CD4-positive, CD25-positive, alpha-beta regulatory T cell (primary cell): ENCODE data around the gene GTPBP1. TPM values are rescaled to one million over a fixed set of nuclear protein-coding genes. Genes with fewer than 3 reads are reported as not detected.
A peak's percentile ranks its signal among the peaks of the same experiment; 100 is the strongest.

Experiments
- ATAC-seq, 2 donors: fragments of 150-1000 bp; cut with Tn5 transposase; one replicate each; pipeline ENCODE4 v1.10.0; 2021; ENCODE audit warnings: low read depth in 2 of 2, moderate number of reproducible peaks in 2 of 2, moderate library complexity in 1 of 2
- DNase-seq, 3 donors: peaks; one replicate each; pipeline versions ENCODE4 v3.0.0 to v3.0.0-alpha.2; 2012 to 2022; ENCODE audit warnings: mixed read lengths in 1 of 3
- H3K27ac ChIP-seq: one replicate; pipeline ENCODE4 v1.7.0; 2013; ENCODE audit warnings: mild to moderate bottlenecking, low read length; ENCODE audit not compliant: insufficient read depth, poor library complexity, severe bottlenecking
- H3K27me3 ChIP-seq: one replicate; pipeline ENCODE4 v1.7.0; 2013; ENCODE audit warnings: low read length; ENCODE audit not compliant: control insufficient read depth, insufficient read depth
- H3K36me3 ChIP-seq: one replicate; pipeline ENCODE4 v1.7.0; 2013; ENCODE audit warnings: mild to moderate bottlenecking, low read length, moderate library complexity; ENCODE audit not compliant: control insufficient read depth, insufficient read depth
- H3K4me1 ChIP-seq: 2 replicates; pipeline ENCODE4 v1.7.0; 2013; ENCODE audit warnings: mild to moderate bottlenecking, low read length; ENCODE audit not compliant: insufficient read depth, control insufficient read depth, poor library complexity, severe bottlenecking
- H3K4me3 ChIP-seq: one replicate; pipeline ENCODE4 v1.7.0; 2013; ENCODE audit warnings: low read depth, mild to moderate bottlenecking, low read length, moderate library complexity
- H3K9me3 ChIP-seq, 2 experiments: 1 replicate in 1 of 2; 2 replicates in 1 of 2; pipeline ENCODE4 v1.7.0; 2013; ENCODE audit warnings: low read length in 2 of 2, mild to moderate bottlenecking in 1 of 2, moderate library complexity in 1 of 2; ENCODE audit not compliant: control insufficient read depth in 2 of 2
- H3K27ac Mint-ChIP-seq, 3 donors: one replicate each; pipeline ENCODE4 v1.8.0; 2020 to 2022; ENCODE audit warnings: mild to moderate bottlenecking in 3 of 3, mixed read lengths in 3 of 3, moderate library complexity in 2 of 3
- H3K27me3 Mint-ChIP-seq: one replicate; pipeline ENCODE4 v1.8.0; 2022; ENCODE audit warnings: mild to moderate bottlenecking, mixed read lengths
- H3K36me3 Mint-ChIP-seq: one replicate; pipeline ENCODE4 v1.8.0; 2020; ENCODE audit warnings: mixed read lengths
- H3K4me1 Mint-ChIP-seq, 4 donors: one replicate each; pipeline ENCODE4 v1.8.0; 2020 to 2022; ENCODE audit warnings: mixed read lengths in 4 of 4, mild to moderate bottlenecking in 1 of 4
- H3K4me3 Mint-ChIP-seq, 4 donors: one replicate each; pipeline ENCODE4 v1.8.0; 2020 to 2022; ENCODE audit warnings: mild to moderate bottlenecking in 4 of 4, mixed read lengths in 4 of 4, moderate library complexity in 3 of 4
- H3K9me3 Mint-ChIP-seq, 7 donors: one replicate each; pipeline ENCODE4 v1.8.0; 2020 to 2022; ENCODE audit warnings: mixed read lengths in 7 of 7, mild to moderate bottlenecking in 3 of 7, moderate library complexity in 2 of 7
- polyA plus RNA-seq, 4 donors: library from polyadenylated mRNA; unstranded; fragments of 300-500 nt; fragmentation: Illumina TruSeq; gene quantifications; one replicate each; pipeline ENCODE4 v1.2.3, GENCODE V29; 2021
- total RNA-seq: library from RNA; stranded (reverse); gene quantifications from one replicate; pipeline ENCODE4 v1.2.3, GENCODE V29; 2022

GTPBP1 gene
- total and polyA plus RNA-seq, 5 donors from 2014 or later, result 25.4 to 285 (median 25.8) TPM

DNA sequence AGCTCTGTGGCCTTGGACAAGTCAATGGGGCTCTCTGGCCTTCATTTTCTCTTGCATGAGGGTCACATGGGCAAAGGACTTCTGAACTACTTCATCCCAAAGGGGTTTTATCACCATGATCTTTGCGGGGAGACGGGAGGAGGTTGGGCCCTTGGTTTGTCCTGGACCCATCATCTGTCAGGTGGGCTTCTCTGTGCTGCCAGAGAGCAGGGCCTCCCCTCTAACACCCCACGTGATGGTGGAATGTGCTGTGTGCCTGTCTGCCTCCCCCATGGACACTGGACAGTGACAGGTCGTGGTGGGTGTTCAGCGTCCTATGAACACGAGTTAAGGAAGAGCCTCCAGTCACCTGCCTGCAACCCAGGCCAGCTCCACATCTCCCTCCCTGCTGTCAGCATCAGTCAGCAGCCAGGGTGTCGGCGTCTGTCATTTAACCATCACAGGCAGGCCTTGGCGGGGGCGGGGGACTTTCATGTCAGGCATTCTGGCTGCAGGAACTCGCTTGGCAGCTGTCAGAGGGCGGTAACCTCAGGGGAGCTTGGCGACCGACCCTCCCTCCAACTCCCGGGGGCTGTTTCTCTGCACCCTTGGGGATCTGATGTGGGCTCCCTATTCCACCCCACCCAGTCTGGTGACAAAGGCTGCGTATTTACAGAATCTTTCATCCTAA lies 52.7 kb downstream of the GTPBP1 start:
- no peak for ATAC-seq
- H3K9me3 Mint-ChIP-seq, result peaks cover 0 to 3% (median 0%) of the 10 kb centered on the region in 7 donors
- H3K36me3 Mint-ChIP-seq, result peaks cover 11% of the 10 kb centered on the region
- peak; percentile 49 to 74 (median 63) for DNase-seq
- peak overlapping the region; percentile 73 to 91 (median 80) for H3K27ac Mint-ChIP-seq
- Histone ChIP-seq H3K9me3 (no peaks in the 10 kb centered on the region), H3K27me3 (no peaks in the 10 kb centered on the region), H3K36me3 (peaks cover 3% of the 10 kb centered on the region), H3K4me3 (peak overlapping the region; percentile 28), H3K27ac (peak overlapping the region; percentile 76), H3K4me1 (peaks cover 45% of the 10 kb centered on the region)
- H3K27me3 Mint-ChIP-seq, result no peaks in the 10 kb centered on the region
- peak overlapping the region; percentile 71 to 95 (median 82) for H3K4me3 Mint-ChIP-seq
- H3K4me1 Mint-ChIP-seq, result peaks cover 0 to 46% (median 37%) of the 10 kb centered on the region in 4 donors

DNA sequence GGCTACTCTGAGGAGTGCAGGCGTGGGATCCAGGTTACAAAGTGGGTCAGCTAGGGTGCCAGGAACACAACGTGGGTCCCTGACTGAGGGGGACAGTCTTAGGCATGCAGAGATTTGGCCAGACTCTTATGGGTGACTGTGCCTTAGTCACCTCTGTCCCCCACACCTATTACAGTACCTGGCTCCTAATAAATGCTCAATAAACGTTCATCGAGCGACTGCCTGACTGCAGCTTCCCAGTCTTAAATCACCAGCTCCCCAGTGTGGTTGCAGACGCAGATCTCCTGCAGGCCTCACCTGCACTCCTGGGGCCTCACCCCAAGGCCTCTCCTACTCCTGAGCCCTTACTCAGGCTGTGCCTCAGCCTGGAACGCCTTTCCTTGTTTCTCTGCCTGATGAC lies 53.3 kb downstream of the GTPBP1 start:
- peaks cover 6% of the 10 kb centered on the region for H3K36me3 Mint-ChIP-seq
- Histone ChIP-seq H3K9me3 (no peaks in the 10 kb centered on the region), H3K4me3 (peak overlapping the region; percentile 26), H3K4me1 (peaks cover 39% of the 10 kb centered on the region), H3K27me3 (no peaks in the 10 kb centered on the region), H3K36me3 (no peaks in the 10 kb centered on the region), H3K27ac (peak overlapping the region; percentile 76)
- H3K27me3 Mint-ChIP-seq, result no peaks in the 10 kb centered on the region
- peak overlapping the region; percentile 83 to 94 (median 91) for H3K27ac Mint-ChIP-seq
- peaks cover 0 to 40% (median 31%) of the 10 kb centered on the region in 4 donors for H3K4me1 Mint-ChIP-seq
- DNase-seq (no peak), ATAC-seq (no peak)
- H3K9me3 Mint-ChIP-seq, result peaks cover 0 to 3% (median 0%) of the 10 kb centered on the region in 7 donors
- peak overlapping the region; percentile 25 to 95 (median 56) for H3K4me3 Mint-ChIP-seq

DNA sequence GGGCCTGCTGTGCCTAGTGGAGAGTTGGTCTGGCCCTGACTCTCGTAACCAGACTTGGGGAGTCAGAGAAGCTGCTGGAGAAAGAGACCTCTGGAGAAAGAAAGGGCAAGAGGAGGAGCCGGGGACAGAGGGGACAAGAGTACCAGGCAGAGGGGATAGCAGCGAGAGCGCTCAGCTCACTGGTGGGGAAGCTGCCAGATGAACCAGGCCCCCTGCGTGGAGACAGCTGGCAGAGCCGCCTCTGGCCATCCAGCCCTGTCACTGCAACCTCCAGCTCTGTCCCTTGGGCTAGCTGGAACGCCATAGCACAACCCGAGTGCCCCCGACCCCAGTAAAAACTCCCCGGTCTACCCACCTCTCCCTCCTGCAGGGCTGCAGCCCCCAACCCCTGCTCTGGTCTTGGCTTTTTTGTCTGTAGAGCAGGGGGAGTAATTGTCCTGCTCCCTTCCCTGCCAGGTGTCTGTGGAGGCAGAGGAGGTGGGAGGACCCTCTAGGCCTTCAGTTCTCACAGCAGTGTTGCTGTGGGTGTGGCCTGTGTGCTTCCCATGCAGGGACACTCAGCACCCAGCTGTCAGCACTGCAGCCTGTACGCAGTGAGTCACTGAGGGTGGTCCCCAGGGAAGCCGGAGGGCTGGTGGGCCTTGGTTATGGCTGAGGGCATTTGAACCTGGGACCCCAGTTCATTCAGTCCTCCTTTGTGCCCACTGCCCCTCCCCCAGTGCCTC lies 54.9 kb downstream of the GTPBP1 start:
- H3K27me3 Mint-ChIP-seq, result no peaks in the 10 kb centered on the region
- H3K4me1 ChIP-seq, result peaks cover 32% of the 10 kb centered on the region
- no peaks in the 10 kb centered on the region for H3K9me3 Mint-ChIP-seq
- ATAC-seq (no peak), DNase-seq (no peak)
- no peaks in the 10 kb centered on the region for H3K9me3 ChIP-seq
- H3K27ac ChIP-seq, result no peak overlapping the region
- H3K36me3 ChIP-seq, result no peaks in the 10 kb centered on the region
- H3K27me3 ChIP-seq, result no peaks in the 10 kb centered on the region
- H3K4me3 ChIP-seq, result no peak overlapping the region
- no peak overlapping the region for H3K4me3 Mint-ChIP-seq
- H3K4me1 Mint-ChIP-seq, result peaks cover 0 to 32% (median 28%) of the 10 kb centered on the region in 4 donors
- no peaks in the 10 kb centered on the region for H3K36me3 Mint-ChIP-seq
- H3K27ac Mint-ChIP-seq, result peak overlapping the region in 2 of 3 donors; percentile 29 to 36

DNA sequence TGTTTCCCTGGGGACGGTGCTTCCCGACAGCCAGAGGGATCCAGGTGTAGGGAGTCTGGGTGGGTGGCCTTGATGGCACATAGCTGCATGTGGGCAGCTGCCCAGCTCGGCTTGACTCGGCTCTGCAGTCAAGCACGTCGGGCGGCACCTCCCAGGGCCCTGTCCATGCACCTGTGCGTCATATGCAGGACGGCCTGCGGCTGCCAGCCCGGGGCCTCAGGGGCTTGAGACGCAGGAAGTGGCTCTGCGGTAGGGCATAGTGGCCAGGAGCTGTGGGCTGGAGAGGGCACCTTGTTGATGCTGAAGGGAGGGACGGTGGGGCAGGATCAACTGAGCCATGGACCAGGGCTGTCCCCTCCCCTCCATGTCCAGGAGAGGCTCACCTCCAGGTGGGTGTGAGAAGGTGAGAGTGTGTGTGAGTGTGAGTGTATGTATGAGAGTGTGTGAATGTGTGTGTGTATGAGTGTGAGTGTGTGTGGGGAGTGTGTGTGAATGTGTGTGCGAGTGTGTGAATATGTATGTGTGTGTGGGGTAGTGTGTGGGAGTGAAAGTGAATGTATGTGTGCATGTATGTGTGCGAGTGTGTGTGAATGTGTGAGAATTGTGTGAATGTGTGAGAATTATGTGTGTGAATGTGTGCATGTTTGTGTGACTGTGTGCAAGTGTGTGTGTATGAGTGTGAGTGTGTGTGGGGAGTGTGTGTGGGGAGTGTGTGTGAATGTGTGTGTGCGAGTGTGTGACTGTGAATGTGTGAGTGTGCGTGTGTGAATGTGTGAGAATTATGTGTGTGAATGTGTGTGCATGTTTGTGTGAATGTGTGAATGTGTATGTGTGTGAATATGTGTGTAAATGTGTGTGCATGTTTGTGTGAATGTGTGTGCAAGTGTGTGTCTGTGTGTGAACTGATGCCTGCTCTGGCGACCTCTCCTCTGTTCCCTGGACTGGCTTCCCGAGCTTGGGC lies 55.7 kb downstream of the GTPBP1 start:
- Histone ChIP-seq H3K9me3 (no peaks in the 10 kb centered on the region), H3K4me3 (no peak overlapping the region), H3K27ac (no peak overlapping the region), H3K4me1 (peaks cover 27% of the 10 kb centered on the region), H3K36me3 (no peaks in the 10 kb centered on the region), H3K27me3 (no peaks in the 10 kb centered on the region)
- ATAC-seq (no peak), DNase-seq (no peak)
- H3K9me3 Mint-ChIP-seq, result no peaks in the 10 kb centered on the region
- no peak overlapping the region for H3K27ac Mint-ChIP-seq
- no peaks in the 10 kb centered on the region for H3K36me3 Mint-ChIP-seq
- H3K4me3 Mint-ChIP-seq, result no peak overlapping the region
- H3K4me1 Mint-ChIP-seq, result peaks cover 0 to 36% (median 29%) of the 10 kb centered on the region in 4 donors
- no peaks in the 10 kb centered on the region for H3K27me3 Mint-ChIP-seq

DNA sequence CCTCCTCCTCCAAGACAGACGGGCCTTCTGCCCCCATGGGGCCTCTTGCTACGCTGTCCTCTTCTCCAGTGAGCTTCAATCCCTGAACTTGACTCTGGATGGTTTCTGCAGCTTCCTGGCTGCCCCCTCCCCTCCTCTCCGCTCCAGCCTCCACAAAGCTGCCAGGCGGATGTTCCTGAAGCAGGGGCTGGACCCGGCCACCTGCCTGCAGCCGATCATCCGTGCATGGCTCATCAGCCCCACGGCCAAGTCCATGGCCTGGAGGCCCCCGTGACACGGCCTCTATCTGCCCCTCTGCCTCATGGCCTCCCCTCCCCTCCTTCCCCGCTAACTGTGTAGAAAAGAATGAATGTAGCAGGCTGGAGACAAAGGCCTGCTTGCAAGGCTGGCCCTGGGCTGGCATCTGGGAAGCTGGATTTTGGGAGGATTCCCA lies 56.8 kb downstream of the GTPBP1 start:
- Histone ChIP-seq H3K27me3 (no peaks in the 10 kb centered on the region), H3K27ac (no peak overlapping the region), H3K9me3 (no peaks in the 10 kb centered on the region), H3K4me1 (peaks cover 16% of the 10 kb centered on the region), H3K4me3 (no peak overlapping the region), H3K36me3 (no peaks in the 10 kb centered on the region)
- Mint-ChIP-seq H3K27ac (peak overlapping the region in 1 of 3 donors; percentile 52), H3K36me3 (no peaks in the 10 kb centered on the region), H3K4me3 (no peak overlapping the region), H3K27me3 (no peaks in the 10 kb centered on the region), H3K4me1 (peaks cover 0 to 26% (median 20%) of the 10 kb centered on the region in 4 donors), H3K9me3 (no peaks in the 10 kb centered on the region)
- ATAC-seq (no peak), DNase-seq (no peak)

DNA sequence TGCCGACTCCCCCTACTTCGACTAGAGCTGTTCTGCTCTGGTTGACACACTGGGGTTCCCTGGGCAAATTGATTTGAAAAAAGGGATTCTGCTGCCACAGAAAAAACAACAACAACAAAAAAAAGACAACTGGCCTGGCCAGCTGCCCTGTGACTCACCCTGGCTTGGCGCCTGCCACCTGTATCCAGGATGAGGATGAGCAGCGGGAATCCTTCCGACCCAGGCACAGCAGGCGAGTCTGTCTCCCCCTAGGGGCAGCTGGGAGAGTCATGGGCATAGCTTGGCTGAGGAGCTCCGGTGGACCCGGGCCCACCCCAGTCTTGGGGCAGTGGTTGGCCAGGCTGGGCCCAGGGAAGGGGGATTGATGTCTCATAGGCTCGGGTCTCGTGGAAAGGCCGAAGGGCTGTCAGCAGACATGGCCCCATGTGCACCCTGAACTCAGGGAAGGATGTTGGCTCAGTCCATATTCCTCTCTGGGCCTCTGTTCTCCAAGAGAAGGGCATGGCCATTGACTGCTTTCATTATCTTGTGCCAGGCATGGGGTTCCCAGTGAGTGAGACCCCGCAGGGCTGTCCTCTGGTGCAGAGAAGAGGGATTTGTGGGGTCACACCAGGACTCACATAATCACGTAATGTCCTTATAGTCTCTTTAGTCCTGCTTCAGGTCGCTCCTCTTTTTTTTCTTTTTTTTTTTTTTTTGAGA lies 60.5 kb downstream of the GTPBP1 start:
- Mint-ChIP-seq H3K27ac (peak overlapping the region in 2 of 3 donors; percentile 8 to 38), H3K4me1 (peaks cover 0 to 9% (median 4%) of the 10 kb centered on the region in 4 donors)

DNA sequence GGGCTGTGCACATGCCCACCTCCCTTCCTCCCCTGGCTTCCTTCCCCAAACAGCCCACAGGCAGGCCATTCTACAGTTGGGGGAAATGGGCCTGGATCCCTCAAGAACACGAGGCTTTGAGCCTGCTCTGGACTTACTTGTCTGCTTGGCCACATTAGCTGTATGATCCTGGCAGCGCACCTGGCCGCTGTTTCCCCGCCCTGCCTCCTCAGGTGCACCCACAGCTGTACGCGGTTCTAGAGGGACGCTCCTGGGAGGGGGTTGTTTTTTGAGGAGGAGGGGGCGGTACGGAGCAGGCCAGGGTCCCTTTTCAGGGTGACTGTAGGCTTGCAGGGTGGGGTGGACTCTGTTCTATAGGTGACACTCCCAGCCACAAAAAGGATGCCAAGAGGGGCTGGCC lies 61.6 kb downstream of the GTPBP1 start:
- Mint-ChIP-seq H3K27me3 (no peaks in the 10 kb centered on the region), H3K9me3 (no peaks in the 10 kb centered on the region)

More for the DNA sequence above, 60.5 kb downstream of the GTPBP1 start:
- Histone ChIP-seq H3K4me1 (peaks cover 4% of the 10 kb centered on the region), H3K36me3 (no peaks in the 10 kb centered on the region), H3K27me3 (no peaks in the 10 kb centered on the region), H3K27ac (no peak overlapping the region), H3K9me3 (no peaks in the 10 kb centered on the region), H3K4me3 (no peak overlapping the region)
- no peak overlapping the region for H3K4me3 Mint-ChIP-seq
- ATAC-seq (peak; percentile 44 to 58), DNase-seq (peak in 2 of 3 donors; percentile 30 to 38)
- H3K36me3 Mint-ChIP-seq, result no peaks in the 10 kb centered on the region
- no peaks in the 10 kb centered on the region for H3K9me3 Mint-ChIP-seq
- H3K27me3 Mint-ChIP-seq, result no peaks in the 10 kb centered on the region

More for the DNA sequence above, 61.6 kb downstream of the GTPBP1 start:
- Histone ChIP-seq H3K4me1 (peaks cover 4% of the 10 kb centered on the region), H3K27me3 (no peaks in the 10 kb centered on the region), H3K4me3 (no peak overlapping the region), H3K9me3 (no peaks in the 10 kb centered on the region), H3K36me3 (no peaks in the 10 kb centered on the region), H3K27ac (no peak overlapping the region)
- no peak overlapping the region for H3K4me3 Mint-ChIP-seq
- no peak for ATAC-seq
- H3K27ac Mint-ChIP-seq, result no peak overlapping the region
- no peak for DNase-seq
- H3K4me1 Mint-ChIP-seq, result peaks cover 0 to 9% (median 4%) of the 10 kb centered on the region in 4 donors
- H3K36me3 Mint-ChIP-seq, result no peaks in the 10 kb centered on the region
